Measurements from ENCODE around the gene CFP. TPM values are rescaled to one million over a fixed set of nuclear protein-coding genes. Genes with fewer than 3 reads are reported as not detected.

Gene CFP
- polyA plus RNA-seq, 1 donor from 2014 or later = 4.8 TPM

DNA sequence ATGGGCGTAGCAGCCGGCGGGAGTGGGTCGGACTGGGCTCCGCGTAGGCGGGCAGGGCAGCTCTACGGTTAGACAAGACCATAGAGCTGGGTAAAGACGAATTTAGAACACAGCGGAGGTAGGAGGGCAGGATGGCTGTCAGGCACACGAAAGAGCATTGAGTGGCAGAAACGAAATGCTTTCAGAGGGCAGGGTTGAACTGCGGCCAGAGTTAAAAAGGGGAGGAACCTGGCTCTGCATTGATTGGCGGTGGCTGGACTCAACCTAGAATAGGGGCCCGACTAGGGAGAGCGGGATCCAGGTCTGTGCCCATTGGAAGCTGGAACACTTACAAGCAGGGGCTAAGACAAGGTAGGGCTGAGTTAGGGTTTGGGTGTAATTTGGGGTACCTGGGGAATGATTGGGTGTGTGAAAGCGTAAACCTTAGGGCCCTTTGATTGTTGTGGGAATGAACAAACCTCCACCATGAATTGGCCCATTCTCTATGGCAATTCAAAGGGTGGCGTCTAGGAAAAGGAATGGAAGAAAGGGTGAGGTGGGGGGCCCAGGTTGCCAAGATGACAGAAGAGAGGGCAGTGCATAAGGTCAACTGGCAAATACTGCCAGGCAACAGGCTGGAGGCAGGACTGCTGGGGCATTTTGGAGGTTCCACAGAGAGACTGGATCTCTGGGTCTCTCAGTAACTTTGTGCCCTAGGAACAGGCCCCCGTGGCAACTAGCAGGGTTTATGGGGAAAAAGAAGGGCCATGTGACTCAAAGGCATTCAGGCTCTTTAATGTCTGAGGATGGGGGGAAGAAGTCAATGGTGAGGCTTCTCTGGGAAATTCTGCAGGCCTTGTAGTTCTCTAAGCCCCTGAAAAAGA is 21.5 kb upstream of the CFP start:
- Histone ChIP-seq H3K36me3 (ENCODE audit: insufficient read depth, low read length) (no peaks in the 10 kb centered on the region), H2AFZ (ENCODE audit: low read depth, low read length) (peak overlapping the region; percentile 51), H3F3A (ENCODE audit: insufficient read depth, low read length, poor library complexity, severe bottlenecking) (no peaks in the 10 kb centered on the region), H4K20me1 (ENCODE audit: insufficient read depth) (no peaks in the 10 kb centered on the region), H3K27me3 (ENCODE audit: insufficient read depth, low read depth, low read length) (no peaks in the 10 kb centered on the region), H3K27ac (ENCODE audit: low read length) (peak overlapping the region; percentile 78), H3K79me2 (replicated peaks; ENCODE audit: insufficient read depth, low read length) (peaks cover 2% of the 10 kb centered on the region), H3K9me2 (ENCODE audit: insufficient read depth, low read length) (no peaks in the 10 kb centered on the region), H3K9ac (ENCODE audit: low read length) (peak overlapping the region; percentile 69), H3K4me2 (ENCODE audit: low read length) (peak overlapping the region; percentile 65), H3K4me3 (ENCODE audit: low read length) (peak overlapping the region; percentile 85), H3K9me3 (ENCODE audit: low read length) (no peaks in the 10 kb centered on the region)
- TF ChIP-seq TAF1 (IDR thresholded peaks at IDR 0.05; ENCODE audit: low read depth) (no peak), RAD21 (conservative IDR thresholded peaks at IDR 0.05) (peak; percentile 12), MXI1 (conservative IDR thresholded peaks at IDR 0.05; ENCODE audit: poor library complexity, severe bottlenecking) (peak; percentile 13)

DNA sequence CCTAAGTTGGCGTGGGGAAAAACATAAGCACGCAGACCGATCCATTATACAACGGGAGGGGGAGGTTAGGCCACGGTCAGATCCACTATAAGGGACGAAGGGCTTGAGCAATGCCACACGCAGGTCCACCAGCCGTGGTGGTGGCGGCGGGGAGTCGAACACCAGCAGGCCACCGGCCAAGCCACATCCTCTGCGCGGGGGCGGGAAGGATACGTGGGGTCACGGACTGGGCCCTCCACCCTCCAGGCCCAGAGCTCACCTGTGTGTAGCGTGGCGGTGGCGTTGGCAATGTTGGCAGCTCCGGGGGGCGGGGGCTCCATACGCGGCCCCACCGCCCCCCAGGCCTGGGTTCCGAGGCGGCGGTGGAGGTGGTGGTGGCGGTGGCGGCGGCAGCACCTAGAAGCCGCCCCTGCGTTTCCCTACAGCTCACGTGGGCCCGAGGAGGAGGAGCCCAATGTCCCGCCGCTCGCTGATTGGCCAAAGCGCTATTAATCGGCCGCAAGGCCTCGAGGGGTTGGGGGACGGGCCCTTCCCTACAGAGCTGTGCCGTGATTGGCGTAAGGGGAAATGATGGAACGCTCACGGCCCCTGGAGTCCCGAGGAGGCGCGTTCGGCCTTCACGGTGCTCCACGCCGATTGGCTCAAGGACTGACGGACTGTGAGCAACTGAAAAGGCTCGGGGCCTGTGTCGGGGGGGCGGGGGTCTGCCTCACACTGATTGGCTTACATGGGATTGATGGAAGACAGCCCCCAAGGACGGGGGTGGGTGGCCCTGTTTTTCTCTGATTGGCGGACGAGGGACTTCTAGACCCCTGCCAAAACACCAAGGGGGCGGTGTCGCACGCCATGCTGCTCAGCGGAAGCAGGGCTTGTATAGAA is 20.7 kb upstream of the CFP start, which contains the start of gene ELK1:
TSS of gene ELK1 (minus strand) at position 400 of the 879 bp plus-strand sequence. CDS start 9,122 bp downstream, outside the sequence.
- H3K9ac ChIP-seq (ENCODE audit: low read length) = peak within 1 kb of the TSS; percentile 85

DNA sequence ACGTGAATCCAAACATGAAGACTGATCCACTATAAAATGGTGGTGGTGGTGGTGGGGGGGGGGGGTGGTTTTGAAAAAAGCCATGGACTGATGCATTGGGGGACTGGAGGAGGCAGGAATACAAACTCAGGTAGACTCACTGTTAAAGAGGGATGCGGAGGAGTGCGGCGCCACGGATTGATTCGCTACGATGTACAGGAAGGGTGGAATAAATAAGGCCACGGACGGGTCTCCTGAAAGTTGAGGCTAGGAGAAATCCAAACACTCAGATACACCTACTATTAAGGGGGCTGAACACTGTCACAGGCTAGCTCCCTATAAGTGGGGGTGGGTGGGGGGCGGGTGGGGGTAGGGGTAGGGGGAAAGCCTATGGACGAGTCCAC is 20.0 kb upstream of the CFP start:
- TF ChIP-seq, protein P1, sequence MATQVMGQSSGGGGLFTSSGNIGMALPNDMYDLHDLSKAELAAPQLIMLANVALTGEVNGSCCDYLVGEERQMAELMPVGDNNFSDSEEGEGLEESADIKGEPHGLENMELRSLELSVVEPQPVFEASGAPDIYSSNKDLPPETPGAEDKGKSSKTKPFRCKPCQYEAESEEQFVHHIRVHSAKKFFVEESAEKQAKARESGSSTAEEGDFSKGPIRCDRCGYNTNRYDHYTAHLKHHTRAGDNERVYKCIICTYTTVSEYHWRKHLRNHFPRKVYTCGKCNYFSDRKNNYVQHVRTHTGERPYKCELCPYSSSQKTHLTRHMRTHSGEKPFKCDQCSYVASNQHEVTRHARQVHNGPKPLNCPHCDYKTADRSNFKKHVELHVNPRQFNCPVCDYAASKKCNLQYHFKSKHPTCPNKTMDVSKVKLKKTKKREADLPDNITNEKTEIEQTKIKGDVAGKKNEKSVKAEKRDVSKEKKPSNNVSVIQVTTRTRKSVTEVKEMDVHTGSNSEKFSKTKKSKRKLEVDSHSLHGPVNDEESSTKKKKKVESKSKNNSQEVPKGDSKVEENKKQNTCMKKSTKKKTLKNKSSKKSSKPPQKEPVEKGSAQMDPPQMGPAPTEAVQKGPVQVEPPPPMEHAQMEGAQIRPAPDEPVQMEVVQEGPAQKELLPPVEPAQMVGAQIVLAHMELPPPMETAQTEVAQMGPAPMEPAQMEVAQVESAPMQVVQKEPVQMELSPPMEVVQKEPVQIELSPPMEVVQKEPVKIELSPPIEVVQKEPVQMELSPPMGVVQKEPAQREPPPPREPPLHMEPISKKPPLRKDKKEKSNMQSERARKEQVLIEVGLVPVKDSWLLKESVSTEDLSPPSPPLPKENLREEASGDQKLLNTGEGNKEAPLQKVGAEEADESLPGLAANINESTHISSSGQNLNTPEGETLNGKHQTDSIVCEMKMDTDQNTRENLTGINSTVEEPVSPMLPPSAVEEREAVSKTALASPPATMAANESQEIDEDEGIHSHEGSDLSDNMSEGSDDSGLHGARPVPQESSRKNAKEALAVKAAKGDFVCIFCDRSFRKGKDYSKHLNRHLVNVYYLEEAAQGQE (IDR thresholded peaks at IDR 0.05; ENCODE audit: borderline replicate concordance) = no peak
- no peaks in the 10 kb centered on the region for H3K27me3 ChIP-seq (ENCODE audit: insufficient read depth, low read depth, low read length)

More for the DNA sequence above, 20.7 kb upstream of the CFP start, which contains the start of gene ELK1:
- Histone ChIP-seq H3K4me3 (ENCODE audit: low read length) (peak within 1 kb of the TSS; percentile 85), H3K36me3 (ENCODE audit: insufficient read depth, low read length) (no peaks in the 10 kb centered on the region), H4K20me1 (ENCODE audit: insufficient read depth) (no peaks in the 10 kb centered on the region), H3K27ac (ENCODE audit: low read length) (peak within 1 kb of the TSS; percentile 78), H3K27me3 (ENCODE audit: insufficient read depth, low read depth, low read length) (no peaks in the 10 kb centered on the region), H3K79me2 (replicated peaks; ENCODE audit: insufficient read depth, low read length) (peaks cover 2% of the 10 kb centered on the region), H3K4me2 (ENCODE audit: low read length) (peak within 1 kb of the TSS; percentile 65), H3K9me2 (ENCODE audit: insufficient read depth, low read length) (no peaks in the 10 kb centered on the region), H2AFZ (ENCODE audit: low read depth, low read length) (peak within 1 kb of the TSS; percentile 51), H3K9me3 (ENCODE audit: low read length) (no peaks in the 10 kb centered on the region), H3F3A (ENCODE audit: insufficient read depth, low read length, poor library complexity, severe bottlenecking) (no peaks in the 10 kb centered on the region)
- TF ChIP-seq POLR2AphosphoS5 (IDR thresholded peaks at IDR 0.05) = peak; percentile 71
- TF ChIP-seq, protein P2, sequence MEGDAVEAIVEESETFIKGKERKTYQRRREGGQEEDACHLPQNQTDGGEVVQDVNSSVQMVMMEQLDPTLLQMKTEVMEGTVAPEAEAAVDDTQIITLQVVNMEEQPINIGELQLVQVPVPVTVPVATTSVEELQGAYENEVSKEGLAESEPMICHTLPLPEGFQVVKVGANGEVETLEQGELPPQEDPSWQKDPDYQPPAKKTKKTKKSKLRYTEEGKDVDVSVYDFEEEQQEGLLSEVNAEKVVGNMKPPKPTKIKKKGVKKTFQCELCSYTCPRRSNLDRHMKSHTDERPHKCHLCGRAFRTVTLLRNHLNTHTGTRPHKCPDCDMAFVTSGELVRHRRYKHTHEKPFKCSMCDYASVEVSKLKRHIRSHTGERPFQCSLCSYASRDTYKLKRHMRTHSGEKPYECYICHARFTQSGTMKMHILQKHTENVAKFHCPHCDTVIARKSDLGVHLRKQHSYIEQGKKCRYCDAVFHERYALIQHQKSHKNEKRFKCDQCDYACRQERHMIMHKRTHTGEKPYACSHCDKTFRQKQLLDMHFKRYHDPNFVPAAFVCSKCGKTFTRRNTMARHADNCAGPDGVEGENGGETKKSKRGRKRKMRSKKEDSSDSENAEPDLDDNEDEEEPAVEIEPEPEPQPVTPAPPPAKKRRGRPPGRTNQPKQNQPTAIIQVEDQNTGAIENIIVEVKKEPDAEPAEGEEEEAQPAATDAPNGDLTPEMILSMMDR (IDR thresholded peaks at IDR 0.05; ENCODE audit: poor library complexity, severe bottlenecking) = peak; percentile 36
- TF ChIP-seq MXI1 (conservative IDR thresholded peaks at IDR 0.05; ENCODE audit: poor library complexity, severe bottlenecking) = peak; percentile 66
- TF ChIP-seq SMC3 (conservative IDR thresholded peaks at IDR 0.05; ENCODE audit: poor library complexity) = no peak
- TF ChIP-seq RAD21 (conservative IDR thresholded peaks at IDR 0.05) = no peak

More for the DNA sequence above, 20.0 kb upstream of the CFP start:
- Histone ChIP-seq H3K9ac (ENCODE audit: low read length) (peak overlapping the region; percentile 85), H3K9me2 (ENCODE audit: insufficient read depth, low read length) (no peaks in the 10 kb centered on the region), H4K20me1 (ENCODE audit: insufficient read depth) (no peaks in the 10 kb centered on the region), H3K36me3 (ENCODE audit: insufficient read depth, low read length) (no peaks in the 10 kb centered on the region), H3K4me2 (ENCODE audit: low read length) (no peak overlapping the region), H3K27ac (ENCODE audit: low read length) (peak overlapping the region; percentile 72), H3K79me2 (replicated peaks; ENCODE audit: insufficient read depth, low read length) (peaks cover 2% of the 10 kb centered on the region), H3F3A (ENCODE audit: insufficient read depth, low read length, poor library complexity, severe bottlenecking) (no peaks in the 10 kb centered on the region), H3K9me3 (ENCODE audit: low read length) (no peaks in the 10 kb centered on the region), H2AFZ (ENCODE audit: low read depth, low read length) (no peak overlapping the region), H3K4me3 (ENCODE audit: low read length) (peak overlapping the region; percentile 85)
